ENCODE results near the gene SERPINA1.
"Not testable (repeated sequence)": the region's sequence is repeated elsewhere in the genome, so short reads cannot be mapped to it uniquely, and the experiment has no call there.

SERPINA1 gene

GRCh38 chr14:94388384-94389103 is at the start of gene SERPINA1:
SERPINA1 (minus strand) TSS chr14:94388602; CDS start chr14:94383237, 5,365 bp downstream.
- no peak for DNase-seq

- DNase-seq, result no peak
Observed at GRCh38 chr14:94428610-94429009, 40.2 kb upstream of the SERPINA1 start.

GRCh38 chr14:94427016-94427613 is 38.7 kb upstream of the SERPINA1 start:
- no peak for DNase-seq

- DNase-seq, result no peak
Observed at GRCh38 chr14:94426526-94426925, 38.1 kb upstream of the SERPINA1 start.

- no peak for DNase-seq
Observed at GRCh38 chr14:94424371-94424770, 36.0 kb upstream of the SERPINA1 start.

GRCh38 chr14:94423453-94424056 is 35.2 kb upstream of the SERPINA1 start:
- peak; percentile 45 for DNase-seq

- no peak for DNase-seq
Observed at GRCh38 chr14:94421316-94421715, 32.9 kb upstream of the SERPINA1 start.

GRCh38 chr14:94417497-94418205 is 29.2 kb upstream of the SERPINA1 start:
- not testable (repeated sequence) for DNase-seq

GRCh38 chr14:94412671-94413638 is 24.6 kb upstream of the SERPINA1 start:
- DNase-seq, result no peak

GRCh38 chr14:94411638-94412037 is 23.2 kb upstream of the SERPINA1 start:
- DNase-seq, result no peak

- not testable (repeated sequence) for DNase-seq
Observed at GRCh38 chr14:94409430-94409829, 21.0 kb upstream of the SERPINA1 start.

GRCh38 chr14:94408546-94409095 is 20.2 kb upstream of the SERPINA1 start:
- DNase-seq, result no peak

GRCh38 chr14:94407906-94408305 is 19.5 kb upstream of the SERPINA1 start:
- DNase-seq, result no peak

GRCh38 chr14:94406910-94407309 is 18.5 kb upstream of the SERPINA1 start:
- DNase-seq, result no peak

GRCh38 chr14:94405486-94405885 is 17.1 kb upstream of the SERPINA1 start:
- no peak for DNase-seq

- no peak for DNase-seq
Observed at GRCh38 chr14:94404561-94404960, 16.2 kb upstream of the SERPINA1 start.

GRCh38 chr14:94403312-94403932 is 15.0 kb upstream of the SERPINA1 start:
- no peak for DNase-seq

GRCh38 chr14:94401083-94401482 is 12.7 kb upstream of the SERPINA1 start:
- DNase-seq, result no peak

- no peak for DNase-seq
Observed at GRCh38 chr14:94400422-94400841, 12.0 kb upstream of the SERPINA1 start.

GRCh38 chr14:94398536-94398935 is 10.1 kb upstream of the SERPINA1 start:
- no peak for DNase-seq

- no peak for DNase-seq
Observed at GRCh38 chr14:94398182-94398479, 9.7 kb upstream of the SERPINA1 start.
